ENCODE measurements around the gene DNAJC28. TPM values are rescaled to one million over a fixed set of nuclear protein-coding genes. Genes with fewer than 3 reads are reported as not detected.
A peak's percentile ranks its signal among the peaks of the same experiment; 100 is the strongest.

Gene DNAJC28
- total RNA-seq, 1 donor from 2014 or later, result 1.5 TPM

DNA sequence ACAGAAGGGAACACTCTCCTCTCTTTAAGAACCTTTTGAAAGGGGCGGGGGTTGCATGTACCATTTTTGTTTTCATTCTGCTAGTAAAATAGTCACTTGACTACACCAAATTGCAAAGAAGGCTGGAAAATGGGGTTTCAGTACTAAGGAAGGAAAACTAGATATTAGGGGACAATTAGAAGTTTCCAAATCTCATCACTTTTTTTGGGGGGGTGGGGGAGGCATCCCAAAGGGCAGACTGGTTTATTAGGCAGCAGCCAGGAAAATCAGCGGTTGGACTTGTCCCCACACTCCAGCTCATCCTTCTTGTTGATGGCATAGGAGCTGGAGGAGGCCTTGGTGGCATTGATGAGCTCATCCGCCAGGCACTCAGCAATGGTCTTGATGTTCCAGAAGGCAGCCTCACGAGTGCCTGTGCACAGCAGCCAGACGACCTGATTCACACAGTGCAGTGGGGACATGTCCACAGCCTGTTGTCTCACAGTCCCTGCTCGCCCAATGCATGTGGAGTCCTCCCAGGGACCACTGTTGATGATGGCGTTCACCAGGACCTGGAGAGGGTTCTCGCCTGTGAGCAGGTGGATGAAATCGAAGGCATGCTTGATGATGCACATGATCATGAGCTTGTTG lies 10.1 kb downstream of the DNAJC28 start:
- no peak overlapping the region for H3K4me3 ChIP-seq
- peaks cover 5 to 15% of the 10 kb centered on the region in 2 donors for H3K4me1 ChIP-seq
- intact Hi-C loops (cut with DNase I), result no loop called here
- no peaks in the 10 kb centered on the region for H3K36me3 ChIP-seq
- no peak overlapping the region for H3K27ac ChIP-seq
- H3K9me3 ChIP-seq, result no peaks in the 10 kb centered on the region
- H3K27me3 ChIP-seq, result no peaks in the 10 kb centered on the region
- DNase-seq (ENCODE audit: low spot score in 2 of 2), result no peak
- TF ChIP-seq, protein P1, sequence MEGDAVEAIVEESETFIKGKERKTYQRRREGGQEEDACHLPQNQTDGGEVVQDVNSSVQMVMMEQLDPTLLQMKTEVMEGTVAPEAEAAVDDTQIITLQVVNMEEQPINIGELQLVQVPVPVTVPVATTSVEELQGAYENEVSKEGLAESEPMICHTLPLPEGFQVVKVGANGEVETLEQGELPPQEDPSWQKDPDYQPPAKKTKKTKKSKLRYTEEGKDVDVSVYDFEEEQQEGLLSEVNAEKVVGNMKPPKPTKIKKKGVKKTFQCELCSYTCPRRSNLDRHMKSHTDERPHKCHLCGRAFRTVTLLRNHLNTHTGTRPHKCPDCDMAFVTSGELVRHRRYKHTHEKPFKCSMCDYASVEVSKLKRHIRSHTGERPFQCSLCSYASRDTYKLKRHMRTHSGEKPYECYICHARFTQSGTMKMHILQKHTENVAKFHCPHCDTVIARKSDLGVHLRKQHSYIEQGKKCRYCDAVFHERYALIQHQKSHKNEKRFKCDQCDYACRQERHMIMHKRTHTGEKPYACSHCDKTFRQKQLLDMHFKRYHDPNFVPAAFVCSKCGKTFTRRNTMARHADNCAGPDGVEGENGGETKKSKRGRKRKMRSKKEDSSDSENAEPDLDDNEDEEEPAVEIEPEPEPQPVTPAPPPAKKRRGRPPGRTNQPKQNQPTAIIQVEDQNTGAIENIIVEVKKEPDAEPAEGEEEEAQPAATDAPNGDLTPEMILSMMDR (IDR thresholded peaks at IDR 0.05), result no peak

DNA sequence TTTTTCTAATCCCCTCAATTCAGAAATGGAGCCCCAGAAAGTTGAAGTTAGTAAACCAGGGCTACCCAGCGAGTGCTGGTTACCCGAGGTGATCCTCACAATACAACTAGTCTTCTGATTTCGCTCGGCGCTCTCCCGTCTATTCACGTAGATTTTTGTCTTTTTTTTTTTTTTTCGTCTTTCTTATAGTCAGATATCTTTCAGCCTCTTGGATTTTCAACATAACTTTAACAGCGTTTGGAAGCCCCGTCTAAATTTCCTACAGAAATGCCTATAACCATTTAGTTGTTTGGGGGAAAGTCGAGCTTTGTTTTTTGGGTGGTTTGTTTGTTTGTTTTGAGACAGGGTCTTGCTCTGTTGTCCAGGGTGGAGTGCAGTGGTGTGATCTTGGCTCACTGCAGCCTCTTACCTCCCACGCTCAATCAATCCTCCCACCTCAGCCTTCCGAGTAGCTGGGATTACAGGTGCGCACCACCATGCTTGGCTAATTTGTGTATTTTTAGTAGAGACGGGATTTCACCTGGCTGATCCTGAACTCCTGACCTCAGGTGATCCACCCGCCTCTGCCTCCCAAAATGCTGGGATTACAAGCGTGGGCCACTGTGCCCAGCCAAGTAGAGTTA lies 10.9 kb downstream of the DNAJC28 start:
- H3K4me1 ChIP-seq, result peaks cover 5 to 15% of the 10 kb centered on the region in 2 donors
- H3K36me3 ChIP-seq, result no peaks in the 10 kb centered on the region
- intact Hi-C loops (cut with DNase I), result loop anchor here (1.0 kb wide), 1 partner anchor 62 kb away; the partner anchor contains the start of gene GART
- no peaks in the 10 kb centered on the region for H3K9me3 ChIP-seq
- no peak for DNase-seq (ENCODE audit: low spot score in 2 of 2)
- H3K27ac ChIP-seq, result peak overlapping the region; percentile 94 to 95
- H3K27me3 ChIP-seq, result no peaks in the 10 kb centered on the region
- TF ChIP-seq, protein P1 (IDR thresholded peaks at IDR 0.05), result no peak
- peak overlapping the region; percentile 80 to 81 for H3K4me3 ChIP-seq

DNA sequence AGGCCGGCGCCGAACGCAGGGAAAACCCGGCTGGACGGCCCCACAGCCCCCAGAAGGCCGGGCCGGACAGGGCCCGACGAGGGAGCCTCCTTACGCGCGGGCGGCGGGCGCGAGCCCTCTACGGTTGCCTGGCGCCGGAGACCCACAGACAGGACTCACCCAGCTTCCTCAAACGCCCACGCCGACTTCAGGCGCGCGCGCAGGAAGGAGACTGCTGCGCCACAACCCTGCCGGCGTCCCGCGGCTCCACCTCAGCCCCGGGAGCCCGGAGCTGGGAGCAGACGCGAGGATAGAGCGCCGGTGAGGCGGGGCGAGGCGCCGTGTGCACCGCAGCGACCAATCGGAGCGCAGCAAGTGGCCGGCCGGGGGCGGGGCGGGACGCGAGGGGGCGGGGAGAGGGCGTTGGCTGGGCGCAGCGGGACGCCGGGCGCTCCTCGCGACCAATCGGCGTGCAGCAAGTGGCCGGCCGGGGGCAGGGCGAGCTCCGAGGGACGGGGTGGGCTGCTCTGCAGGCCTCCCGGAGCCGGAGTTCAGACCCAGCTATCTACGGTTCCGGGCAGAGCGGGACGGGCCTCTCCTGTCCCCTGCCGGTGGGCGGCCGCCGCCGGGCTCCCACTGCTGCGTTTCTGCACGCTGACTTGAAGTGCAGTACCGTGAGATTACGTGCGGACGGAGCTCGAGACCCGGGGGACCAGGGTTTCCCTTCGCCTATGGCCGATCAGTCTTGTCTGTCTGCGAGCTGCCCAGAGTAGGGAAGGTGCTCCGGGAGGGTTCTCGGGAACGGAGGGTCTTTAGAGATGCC lies 11.6 kb downstream of the DNAJC28 start, which contains the start of gene TMEM50B:
Gene TMEM50B (minus strand): TSS at position 296 of the 802 bp plus-strand sequence. CDS start 11,089 bp downstream, outside the sequence.
- DNase-seq (ENCODE audit: low spot score in 2 of 2), result peak; percentile 83 to 96
- intact Hi-C loops (cut with DNase I), result loop anchor here (1.0 kb wide), 2 partner anchors 11 to 62 kb away; partner anchors contain the start of genes DNAJC28 and GART
- TF ChIP-seq, protein P1 (IDR thresholded peaks at IDR 0.05), result peak; percentile 40 to 54 (median 47)
- H3K4me3 ChIP-seq, result peak within 1 kb of the TSS; percentile 80 to 81
- no peaks in the 10 kb centered on the region for H3K9me3 ChIP-seq
- peaks cover 5 to 15% of the 10 kb centered on the region in 2 donors for H3K4me1 ChIP-seq
- no peaks in the 10 kb centered on the region for H3K36me3 ChIP-seq
- peak within 1 kb of the TSS; percentile 94 to 95 for H3K27ac ChIP-seq
- H3K27me3 ChIP-seq, result no peaks in the 10 kb centered on the region

DNA sequence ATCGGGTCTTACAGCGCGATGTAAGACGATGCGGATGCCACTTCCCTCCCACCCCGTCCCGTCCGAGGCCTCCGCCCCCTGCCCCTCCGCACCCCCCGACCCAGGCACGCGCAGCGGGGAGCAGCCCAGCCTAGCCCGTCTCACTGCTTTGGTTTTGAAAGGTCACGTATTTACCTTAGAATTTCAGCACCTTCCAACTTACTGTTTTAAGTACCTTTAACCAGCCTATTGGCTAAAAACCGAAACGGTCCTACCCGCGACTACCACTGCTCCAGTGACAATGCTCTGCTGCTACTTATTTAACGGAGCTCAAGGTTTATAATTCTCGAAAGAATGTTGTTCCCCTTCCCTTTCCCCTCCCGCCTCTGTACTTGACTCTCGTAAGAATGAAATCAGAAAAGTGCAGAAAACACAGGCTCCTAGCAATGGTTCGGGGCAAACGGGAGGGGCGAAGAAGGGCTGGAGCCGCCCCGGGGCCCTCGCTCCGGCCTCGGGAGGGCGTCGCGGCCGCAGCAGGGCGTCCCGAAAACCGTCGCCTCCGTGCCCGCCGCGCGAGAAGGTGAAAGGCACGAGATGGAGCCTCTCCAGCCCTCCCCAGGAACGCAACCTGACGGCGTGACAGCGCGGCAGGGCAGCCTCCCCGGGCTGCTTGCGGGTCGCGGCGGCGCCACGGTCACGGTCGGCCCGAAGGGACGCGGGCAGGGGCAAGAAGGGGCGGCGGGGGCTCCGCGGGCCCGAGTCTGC lies 12.4 kb downstream of the DNAJC28 start:
- Histone ChIP-seq H3K36me3 (no peaks in the 10 kb centered on the region), H3K4me3 (peak overlapping the region; percentile 80 to 81), H3K4me1 (peaks cover 5 to 15% of the 10 kb centered on the region in 2 donors), H3K27ac (peak overlapping the region; percentile 94 to 95), H3K27me3 (no peaks in the 10 kb centered on the region), H3K9me3 (no peaks in the 10 kb centered on the region)
- intact Hi-C loops (cut with DNase I), result loop anchor here (1.0 kb wide), 1 partner anchor 12 kb away; the partner anchor contains the start of gene DNAJC28
- DNase-seq (ENCODE audit: low spot score in 2 of 2), result no peak
- TF ChIP-seq, protein P1 (IDR thresholded peaks at IDR 0.05), result no peak

DNA sequence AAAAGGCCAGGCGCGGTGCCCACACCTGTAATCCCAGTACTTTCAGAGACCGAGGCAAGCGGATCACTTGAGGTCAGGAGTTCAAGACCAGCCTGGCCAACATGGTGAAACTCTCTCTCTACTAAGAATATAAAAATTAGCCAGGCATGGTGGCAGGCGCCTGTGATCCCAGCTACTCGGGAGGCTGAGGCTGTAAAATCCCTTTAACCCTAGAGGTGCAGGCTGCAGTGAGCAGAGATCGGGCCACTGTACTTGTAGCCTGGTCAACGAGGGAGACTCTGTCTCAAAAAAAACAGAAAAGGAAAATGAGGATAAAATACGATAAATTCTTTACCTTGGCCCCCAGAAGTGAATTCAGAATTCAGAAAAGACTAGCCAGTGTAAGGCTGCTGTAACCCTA lies 13.3 kb downstream of the DNAJC28 start:
- intact Hi-C loops (cut with DNase I), result no loop called here
- Histone ChIP-seq H3K9me3 (no peaks in the 10 kb centered on the region), H3K27me3 (no peaks in the 10 kb centered on the region), H3K27ac (peak overlapping the region in 1 of 2 donors; percentile 95), H3K4me1 (peaks cover 5 to 15% of the 10 kb centered on the region in 2 donors), H3K4me3 (peak overlapping the region; percentile 80 to 81), H3K36me3 (no peaks in the 10 kb centered on the region)
- DNase-seq (ENCODE audit: low spot score in 2 of 2), result no peak
- TF ChIP-seq, protein P1 (IDR thresholded peaks at IDR 0.05), result no peak

Measured in ascending aorta (tissue), 2 donors.